Tibial artery (tissue), 4 donors: ENCODE measurements around the gene ERN2.
"Not testable (repeated sequence)": the region's sequence is repeated elsewhere in the genome, so short reads cannot be mapped to it uniquely, and the experiment has no call there.

Experiments
- DNase-seq, 2 donors: peaks; one replicate each; pipeline ENCODE4 v3.0.0-alpha.2; 2019
- H3K27ac ChIP-seq, 2 donors: fragments of 200-600 bp; sonication (generic) in 1 of 2; 1 replicate in 1 of 2; 2 replicates in 1 of 2; pipeline ENCODE4 v1.5.1; 2018 to 2019; ENCODE audit warnings: mild to moderate bottlenecking in 1 of 2
- H3K27me3 ChIP-seq, 2 donors: fragments of 200-600 bp; sonication (generic) in 1 of 2; one replicate each; pipeline versions ENCODE4 v1.5.1 to v1.6.0; 2016 to 2019
- H3K36me3 ChIP-seq, 3 donors: fragments of 200-600 bp; sonication (generic) in 2 of 3; one replicate each; pipeline ENCODE4 v1.5.1; 2016 to 2019; ENCODE audit warnings: mild to moderate bottlenecking in 2 of 3
- H3K4me1 ChIP-seq, 4 donors: fragments of 200-600 bp; sonication (generic) in 2 of 4; 1 replicate in 3 of 4; 2 replicates in 1 of 4; pipeline ENCODE4 v1.5.1; 2016 to 2019
- H3K4me3 ChIP-seq, 2 donors: fragments of 200-600 bp; sonication (generic) in 1 of 2; 1 replicate in 1 of 2; 2 replicates in 1 of 2; pipeline ENCODE4 v1.5.1; 2018 to 2019; ENCODE audit warnings: mild to moderate bottlenecking in 2 of 2
- H3K9me3 ChIP-seq, 3 donors: fragments of 200-600 bp; sonication (generic) in 1 of 3; one replicate each; pipeline ENCODE4 v1.5.1; 2016 to 2019
- intact Hi-C: fragments of 100-400 bp; cut with DNase I; formaldehyde crosslinking; loops from one replicate; pipeline ENCODE4 v1.15.0; 2023; ENCODE audit warnings: low total_unique reads
- TF ChIP-seq, protein P1 (sequence below), 2 experiments: fragments of 200-600 bp in 1 of 2; fragments of 450-650 bp in 1 of 2; IDR thresholded peaks; one replicate each; pipeline ENCODE4 v1.5.1; 2017 to 2019; ENCODE audit warnings: antibody characterized with exemption in 2 of 2, mild to moderate bottlenecking in 1 of 2, moderate library complexity in 1 of 2

The ERN2 gene

GRCh38 chr16:23726710-23727109, 13.7 kb upstream of the ERN2 start:
- no peak overlapping the region for H3K27ac ChIP-seq
- no peak for DNase-seq
- H3K27me3 ChIP-seq: peaks cover 0 to 6% of the 10 kb centered on the region in 2 donors
- H3K4me3 ChIP-seq: no peak overlapping the region
- no peaks in the 10 kb centered on the region for H3K4me1 ChIP-seq
- peaks cover 0 to 12% (median 7%) of the 10 kb centered on the region in 3 donors for H3K9me3 ChIP-seq
- H3K36me3 ChIP-seq: no peaks in the 10 kb centered on the region
- TF ChIP-seq, protein P1, sequence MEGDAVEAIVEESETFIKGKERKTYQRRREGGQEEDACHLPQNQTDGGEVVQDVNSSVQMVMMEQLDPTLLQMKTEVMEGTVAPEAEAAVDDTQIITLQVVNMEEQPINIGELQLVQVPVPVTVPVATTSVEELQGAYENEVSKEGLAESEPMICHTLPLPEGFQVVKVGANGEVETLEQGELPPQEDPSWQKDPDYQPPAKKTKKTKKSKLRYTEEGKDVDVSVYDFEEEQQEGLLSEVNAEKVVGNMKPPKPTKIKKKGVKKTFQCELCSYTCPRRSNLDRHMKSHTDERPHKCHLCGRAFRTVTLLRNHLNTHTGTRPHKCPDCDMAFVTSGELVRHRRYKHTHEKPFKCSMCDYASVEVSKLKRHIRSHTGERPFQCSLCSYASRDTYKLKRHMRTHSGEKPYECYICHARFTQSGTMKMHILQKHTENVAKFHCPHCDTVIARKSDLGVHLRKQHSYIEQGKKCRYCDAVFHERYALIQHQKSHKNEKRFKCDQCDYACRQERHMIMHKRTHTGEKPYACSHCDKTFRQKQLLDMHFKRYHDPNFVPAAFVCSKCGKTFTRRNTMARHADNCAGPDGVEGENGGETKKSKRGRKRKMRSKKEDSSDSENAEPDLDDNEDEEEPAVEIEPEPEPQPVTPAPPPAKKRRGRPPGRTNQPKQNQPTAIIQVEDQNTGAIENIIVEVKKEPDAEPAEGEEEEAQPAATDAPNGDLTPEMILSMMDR (IDR thresholded peaks at IDR 0.05): no peak
- intact Hi-C loops: no loop called here

GRCh38 chr16:23724785-23725131, 11.7 kb upstream of the ERN2 start:
- no peak for DNase-seq
- Histone ChIP-seq H3K27me3 (peaks cover 0 to 1% of the 10 kb centered on the region in 2 donors), H3K4me1 (no peaks in the 10 kb centered on the region), H3K27ac (no peak overlapping the region), H3K36me3 (no peaks in the 10 kb centered on the region), H3K9me3 (peaks cover 0 to 12% (median 7%) of the 10 kb centered on the region in 3 donors), H3K4me3 (no peak overlapping the region)
- TF ChIP-seq, protein P1 (IDR thresholded peaks at IDR 0.05): no peak
- intact Hi-C loops: no loop called here

DNA sequence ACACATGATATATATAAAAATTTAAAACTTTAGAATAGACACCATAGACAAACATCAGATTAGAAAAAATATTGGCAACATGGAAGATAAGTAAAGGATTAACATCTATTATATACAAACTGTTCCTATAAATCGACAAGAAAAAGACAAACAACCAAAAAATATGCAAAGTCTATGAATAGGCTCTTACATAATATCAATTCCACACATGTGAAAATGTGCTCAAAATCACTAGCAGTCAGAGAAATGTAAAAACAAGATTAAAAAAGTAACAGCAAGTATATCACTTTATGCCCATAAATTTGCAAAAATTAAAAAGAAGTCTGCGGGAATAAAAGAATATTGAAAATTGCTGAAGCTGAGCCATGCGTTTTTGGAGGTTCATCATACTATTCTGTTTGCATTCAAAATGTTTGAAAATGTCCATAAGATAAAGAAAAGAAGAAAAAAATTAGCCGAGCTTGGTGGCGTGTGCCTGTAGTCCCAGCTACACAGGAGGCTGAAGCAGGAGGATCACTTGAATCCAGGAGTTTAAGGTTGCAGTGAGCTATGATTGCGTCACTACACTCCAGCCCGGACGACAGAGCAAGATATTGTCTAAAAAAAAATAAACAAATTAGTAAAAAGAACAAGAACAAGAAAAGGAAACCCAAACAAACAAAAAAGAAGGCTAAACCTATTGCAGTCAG, 11.2 kb upstream of the ERN2 start:
- Histone ChIP-seq H3K36me3 (no peaks in the 10 kb centered on the region), H3K27me3 (no peaks in the 10 kb centered on the region), H3K27ac (no peak overlapping the region), H3K4me3 (no peak overlapping the region), H3K9me3 (peaks cover 0 to 12% (median 7%) of the 10 kb centered on the region in 3 donors), H3K4me1 (no peaks in the 10 kb centered on the region)
- TF ChIP-seq, protein P1 (IDR thresholded peaks at IDR 0.05): no peak
- no peak for DNase-seq
- intact Hi-C loops: no loop called here

DNA sequence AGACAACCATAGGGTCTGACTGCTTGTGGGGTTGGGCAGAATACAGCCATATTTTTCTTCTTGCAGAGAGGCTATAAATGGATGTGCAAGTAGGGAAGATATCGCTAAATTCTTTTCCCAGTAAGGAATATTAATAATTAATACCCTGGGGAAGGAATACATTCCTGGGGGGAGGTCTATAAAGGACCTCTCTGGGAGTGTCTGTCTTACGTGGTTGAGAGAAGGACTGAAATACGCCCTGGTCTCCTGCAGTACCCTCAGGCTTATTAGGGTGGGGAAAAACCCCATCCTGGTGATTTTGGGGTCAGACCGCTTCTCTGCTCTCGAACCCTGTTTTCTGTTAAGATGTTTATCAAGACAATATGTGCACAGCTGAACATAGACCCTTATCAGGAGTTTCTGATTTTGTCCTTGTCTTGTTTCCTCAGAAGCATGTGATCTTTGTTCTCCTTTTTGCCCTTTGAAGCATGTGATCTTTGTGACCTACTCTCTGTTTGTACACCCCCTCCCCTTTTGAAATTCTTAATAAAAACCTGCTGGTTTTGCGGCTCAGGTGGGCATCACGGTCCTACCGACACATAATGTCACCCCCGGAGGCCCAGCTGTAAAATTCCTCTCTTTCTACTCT, 9.7 kb upstream of the ERN2 start:
- H3K27me3 ChIP-seq, intact Hi-C loops, H3K36me3 ChIP-seq, H3K27ac ChIP-seq, H3K4me1 ChIP-seq, H3K4me3 ChIP-seq, DNase-seq: not testable (repeated sequence)
- H3K9me3 ChIP-seq: peaks cover 0 to 12% (median 7%) of the 10 kb centered on the region in 3 donors

GRCh38 chr16:23716484-23716883, 3.5 kb upstream of the ERN2 start:
- H3K36me3 ChIP-seq: no peaks in the 10 kb centered on the region
- TF ChIP-seq, protein P1 (IDR thresholded peaks at IDR 0.05): no peak
- H3K9me3 ChIP-seq: no peaks in the 10 kb centered on the region
- no peak overlapping the region for H3K4me3 ChIP-seq
- DNase-seq: no peak
- H3K27ac ChIP-seq: no peak overlapping the region
- H3K4me1 ChIP-seq: no peaks in the 10 kb centered on the region
- intact Hi-C loops: no loop called here
- peaks cover 0 to 40% of the 10 kb centered on the region in 2 donors for H3K27me3 ChIP-seq

- Histone ChIP-seq H3K9me3 (peaks cover 0 to 24% (median 20%) of the 10 kb centered on the region in 3 donors), H3K27me3 (peaks cover 0 to 52% of the 10 kb centered on the region in 2 donors), H3K4me1 (no peaks in the 10 kb centered on the region), H3K4me3 (no peak overlapping the region), H3K27ac (no peak overlapping the region), H3K36me3 (no peaks in the 10 kb centered on the region)
- TF ChIP-seq, protein P1 (IDR thresholded peaks at IDR 0.05): no peak
- DNase-seq: no peak
- intact Hi-C loops: no loop called here
These were observed 1.2 kb downstream of the ERN2 start for GRCh38 chr16:23711785-23712184.
